GM19023 (cell line): ENCODE results near the gene TOR1AIP1.
"Not testable (repeated sequence)": the region's sequence is repeated elsewhere in the genome, so short reads cannot be mapped to it uniquely, and the experiment has no call there.

Source experiments
- ATAC-seq: cut with Tn5 transposase; IDR thresholded peaks from one replicate; pipeline ENCODE4 v1.9.1; 2021; ENCODE audit warnings: mild to moderate bottlenecking, moderate library complexity; ENCODE audit not compliant: unreplicated experiment

The TOR1AIP1 gene

GRCh38 chr1:179935909-179936496 lies 53.9 kb downstream of the TOR1AIP1 start:
- ATAC-seq = peak; percentile 50

DNA sequence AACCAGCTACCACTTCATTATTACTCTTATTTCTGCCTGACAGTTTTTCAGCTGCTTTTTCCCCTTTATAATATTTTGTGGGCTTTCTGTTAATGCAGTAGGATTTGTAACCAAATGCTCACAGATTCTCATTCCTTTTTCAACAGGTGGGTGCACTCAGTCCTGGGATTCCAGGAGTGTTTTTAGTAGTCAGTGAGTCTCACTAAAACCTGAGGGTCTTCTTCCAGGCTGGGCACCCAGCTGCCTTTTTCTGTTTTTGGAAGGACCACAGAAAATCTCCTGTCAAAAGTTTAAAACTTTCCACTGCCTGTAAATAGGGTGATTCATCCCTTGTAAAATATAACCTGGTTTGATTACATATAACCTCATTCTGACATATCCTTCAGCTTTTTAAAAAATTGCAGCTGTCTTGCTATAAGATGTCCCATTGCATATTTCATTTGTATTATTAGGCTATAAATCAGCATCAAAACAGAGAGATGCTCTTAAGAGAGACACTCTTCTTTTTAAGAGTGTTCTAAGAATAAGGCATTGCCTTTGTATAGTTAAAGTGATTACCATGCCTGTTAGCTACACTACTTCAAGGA lies 55.7 kb downstream of the TOR1AIP1 start:
- no peak for ATAC-seq

GRCh38 chr1:179938752-179939151 lies 56.7 kb downstream of the TOR1AIP1 start:
- ATAC-seq = no peak

DNA sequence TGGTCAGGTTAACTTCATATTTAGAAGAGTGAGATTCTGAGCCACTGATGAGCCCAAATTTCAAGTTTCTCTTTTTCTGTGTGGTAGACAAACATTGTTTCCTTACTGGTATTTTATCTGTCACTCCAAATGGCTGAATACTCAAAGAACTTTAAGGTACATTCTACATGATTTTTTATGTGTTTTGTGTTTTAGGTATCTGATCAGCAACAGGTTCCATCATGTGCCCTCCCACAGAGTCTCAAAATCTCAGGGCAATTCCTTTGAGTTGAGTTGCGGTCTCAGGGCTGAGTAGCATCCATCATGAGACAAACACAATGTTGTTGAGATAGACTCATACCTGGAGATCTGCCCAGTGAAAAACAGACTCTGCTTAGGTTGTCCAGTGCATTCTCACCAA lies 57.9 kb downstream of the TOR1AIP1 start:
- no peak for ATAC-seq

GRCh38 chr1:179941454-179941853 lies 59.4 kb downstream of the TOR1AIP1 start:
- no peak for ATAC-seq

GRCh38 chr1:179950651-179951050 lies 68.6 kb downstream of the TOR1AIP1 start:
- ATAC-seq = no peak

GRCh38 chr1:179951383-179952144 lies 69.5 kb downstream of the TOR1AIP1 start:
- ATAC-seq = no peak

GRCh38 chr1:179952186-179952585 lies 70.1 kb downstream of the TOR1AIP1 start:
- no peak for ATAC-seq

GRCh38 chr1:179953974-179954492 lies 71.9 kb downstream of the TOR1AIP1 start:
- peak; percentile 17 for ATAC-seq

DNA sequence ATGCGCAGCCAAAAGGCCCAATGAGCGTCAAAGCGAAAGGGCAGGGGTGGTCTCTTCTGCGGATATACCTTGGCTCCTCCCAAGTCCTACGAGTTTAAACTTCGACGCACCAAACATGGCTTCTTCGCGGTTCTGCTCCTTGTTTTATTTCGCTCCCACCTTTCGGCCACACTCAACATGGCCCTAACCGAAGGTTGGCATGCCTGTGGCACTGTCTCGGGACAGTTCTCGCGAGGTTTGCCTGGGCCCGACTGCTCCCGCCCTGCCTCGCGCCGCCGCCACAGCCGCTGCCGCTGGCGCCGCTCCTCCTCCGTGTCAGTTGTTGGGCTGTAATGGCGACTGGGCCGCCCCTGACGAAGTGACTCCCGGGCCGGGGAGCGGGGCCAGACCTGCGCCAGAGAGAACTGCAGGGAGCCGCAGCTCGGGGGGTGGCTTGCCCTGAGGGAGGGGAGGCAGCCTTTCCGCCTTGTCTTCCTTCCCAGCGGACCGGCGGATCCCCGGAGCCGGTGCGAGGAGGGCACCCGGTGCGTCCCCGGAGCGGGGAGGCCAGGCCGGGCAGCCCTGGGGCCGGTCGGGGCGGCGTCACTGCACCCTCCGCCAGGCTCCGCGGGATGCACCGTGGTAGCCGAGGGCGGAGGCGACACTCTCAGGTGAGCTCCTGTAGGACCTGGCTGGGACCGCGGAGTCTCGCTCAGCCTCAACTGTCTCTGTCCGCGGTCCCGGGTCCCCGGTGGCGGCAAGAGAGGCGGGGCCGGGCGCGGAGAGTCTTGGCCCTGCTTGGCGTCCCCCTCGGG lies 72.6 kb downstream of the TOR1AIP1 start, which contains the start of gene CEP350:
Gene CEP350, plus strand, starts transcription at position 318 of the 794 bp plus-strand sequence. CDS start 31,372 bp downstream, outside the sequence.
- peak; percentile 91 for ATAC-seq

DNA sequence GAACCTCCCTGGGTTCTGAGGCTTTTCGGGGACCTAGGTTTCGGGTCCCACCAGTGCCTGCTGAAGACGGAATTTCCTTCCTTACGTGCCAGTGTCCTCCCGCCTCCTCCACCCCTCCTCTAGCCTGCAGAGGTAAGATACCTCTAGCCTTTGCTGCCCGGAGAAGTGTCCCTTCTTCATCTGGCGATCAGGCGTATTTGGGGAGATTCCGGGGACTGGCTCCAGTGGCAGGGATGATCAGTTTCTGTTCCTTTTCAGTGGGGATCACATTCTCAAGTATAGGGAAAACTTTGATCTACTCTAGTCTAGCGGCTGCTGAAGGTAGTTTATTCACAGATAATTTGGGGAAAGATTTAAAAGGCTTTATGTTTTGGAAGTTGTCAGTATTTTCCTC lies 73.2 kb downstream of the TOR1AIP1 start:
- peak; percentile 5 for ATAC-seq

DNA sequence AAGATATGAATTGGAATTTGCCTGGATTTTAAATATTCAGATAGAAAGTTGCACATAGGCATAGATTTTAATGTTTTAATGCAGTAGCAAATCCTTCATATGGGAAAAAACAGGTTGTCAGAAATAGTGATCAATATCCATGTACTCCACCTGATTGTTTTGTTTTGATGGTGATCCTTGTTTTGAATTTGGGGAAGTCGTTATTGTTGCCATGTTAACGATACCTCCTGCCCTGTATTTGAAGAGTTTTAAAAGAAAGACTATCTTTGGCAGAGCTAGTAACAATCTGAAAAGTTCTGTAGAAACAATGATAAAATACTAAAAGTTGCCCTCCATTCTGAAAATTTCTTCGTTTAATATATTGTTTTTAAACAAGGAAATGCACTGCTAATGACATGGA lies 73.6 kb downstream of the TOR1AIP1 start:
- no peak for ATAC-seq

GRCh38 chr1:179958359-179958758 lies 76.3 kb downstream of the TOR1AIP1 start:
- ATAC-seq = no peak

- not testable (repeated sequence) for ATAC-seq
These were observed 80.1 kb downstream of the TOR1AIP1 start for GRCh38 chr1:179962168-179962567.

DNA sequence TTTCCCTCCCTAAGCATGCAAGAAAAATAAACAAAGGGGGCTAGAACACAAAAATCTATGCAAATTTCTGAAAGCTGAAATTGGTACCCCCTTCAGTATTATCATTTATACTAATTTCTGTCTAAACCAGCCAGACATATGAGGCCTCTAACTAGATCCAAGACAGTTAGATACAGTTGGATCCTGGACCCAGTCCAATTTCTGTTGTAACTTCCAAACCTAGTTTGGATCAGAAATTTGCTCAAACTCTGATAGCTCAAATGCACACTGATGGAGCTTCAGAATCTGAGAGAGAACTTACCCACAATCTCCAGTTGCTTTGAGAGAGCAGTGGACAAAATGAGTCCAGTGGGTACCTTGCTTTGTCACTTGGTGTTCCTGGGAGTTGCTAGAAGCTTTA lies 84.5 kb downstream of the TOR1AIP1 start:
- no peak for ATAC-seq

DNA sequence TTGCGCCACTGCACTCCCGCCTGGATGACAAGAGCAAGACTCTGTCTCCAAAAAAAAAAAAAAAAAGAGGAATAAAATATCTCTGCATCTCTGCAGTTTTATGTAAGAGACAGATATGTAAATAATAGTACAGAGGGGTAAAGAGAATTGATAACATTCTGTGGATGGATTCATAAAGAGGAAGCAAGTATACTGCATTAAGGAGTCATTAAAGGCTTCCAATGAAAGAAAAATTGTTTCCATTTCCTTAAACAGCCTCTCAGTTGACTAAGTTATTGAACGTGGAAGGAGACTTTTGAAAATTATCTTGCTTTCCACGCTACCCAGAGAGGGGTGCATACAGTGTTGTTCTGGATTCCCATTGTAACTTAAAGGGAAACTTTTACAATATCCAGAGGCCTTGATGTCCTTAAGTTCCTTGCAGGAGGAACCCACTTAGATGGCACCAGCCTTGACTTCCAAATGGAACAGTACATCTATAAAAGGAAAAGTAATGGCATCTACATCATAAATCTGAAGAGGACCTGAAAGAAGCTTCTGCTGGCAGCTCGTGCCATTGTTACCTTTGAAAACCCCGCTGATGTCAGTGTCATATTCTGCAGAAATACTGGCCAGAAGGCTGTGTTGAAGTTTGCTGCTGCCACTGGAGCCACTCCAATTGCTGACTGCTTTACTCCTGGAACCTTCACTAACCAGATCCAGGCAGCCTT lies 86.4 kb downstream of the TOR1AIP1 start:
- ATAC-seq = no peak

DNA sequence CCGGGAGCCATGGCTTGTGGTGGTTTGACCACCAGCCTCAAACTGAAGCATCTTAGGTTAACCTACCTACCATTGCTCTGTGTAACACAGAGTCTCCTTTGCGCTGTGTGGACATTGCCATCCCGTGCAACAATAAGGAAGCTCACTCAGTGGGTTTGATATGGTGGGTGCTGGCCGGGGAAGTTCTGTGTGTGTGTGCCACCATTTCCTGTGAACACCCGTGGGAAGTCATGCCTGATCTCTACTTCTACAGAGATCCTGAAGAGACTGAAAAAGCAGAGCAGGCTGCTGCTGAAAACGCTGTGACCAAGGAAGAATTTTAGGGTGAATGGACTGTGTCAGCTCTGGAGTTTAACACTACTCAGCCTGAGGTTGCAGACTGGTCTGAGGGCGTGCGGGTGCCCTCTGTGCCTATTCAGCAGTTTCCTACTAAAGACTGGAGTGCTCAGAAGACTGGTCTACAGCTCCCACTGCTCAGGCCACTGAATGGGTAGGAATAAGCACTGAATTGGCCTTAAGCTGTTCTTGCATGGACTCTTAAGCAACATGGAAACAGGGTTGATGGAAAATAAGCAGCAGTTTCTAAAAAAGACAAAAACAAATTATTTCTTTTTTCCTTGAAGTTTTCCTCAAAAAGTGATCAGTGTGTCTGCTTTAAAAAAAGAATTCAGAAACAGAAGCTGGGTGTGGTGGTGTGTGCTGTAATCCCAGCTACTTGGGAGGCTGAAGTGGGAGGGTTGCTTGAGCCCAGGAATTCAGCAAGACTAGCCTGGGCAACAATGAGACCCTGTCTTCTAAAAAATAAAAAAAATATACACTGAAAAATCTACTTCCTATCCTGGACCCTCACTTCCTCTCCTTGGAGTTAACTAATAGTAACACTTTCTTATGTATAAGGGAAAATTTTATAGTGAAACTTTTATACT lies 87.2 kb downstream of the TOR1AIP1 start:
- ATAC-seq = no peak
